ENCODE measurements around the gene SHISAL2B.
"Not testable (repeated sequence)": the region's sequence is repeated elsewhere in the genome, so short reads cannot be mapped to it uniquely, and the experiment has no call there.

SHISAL2B gene

DNA sequence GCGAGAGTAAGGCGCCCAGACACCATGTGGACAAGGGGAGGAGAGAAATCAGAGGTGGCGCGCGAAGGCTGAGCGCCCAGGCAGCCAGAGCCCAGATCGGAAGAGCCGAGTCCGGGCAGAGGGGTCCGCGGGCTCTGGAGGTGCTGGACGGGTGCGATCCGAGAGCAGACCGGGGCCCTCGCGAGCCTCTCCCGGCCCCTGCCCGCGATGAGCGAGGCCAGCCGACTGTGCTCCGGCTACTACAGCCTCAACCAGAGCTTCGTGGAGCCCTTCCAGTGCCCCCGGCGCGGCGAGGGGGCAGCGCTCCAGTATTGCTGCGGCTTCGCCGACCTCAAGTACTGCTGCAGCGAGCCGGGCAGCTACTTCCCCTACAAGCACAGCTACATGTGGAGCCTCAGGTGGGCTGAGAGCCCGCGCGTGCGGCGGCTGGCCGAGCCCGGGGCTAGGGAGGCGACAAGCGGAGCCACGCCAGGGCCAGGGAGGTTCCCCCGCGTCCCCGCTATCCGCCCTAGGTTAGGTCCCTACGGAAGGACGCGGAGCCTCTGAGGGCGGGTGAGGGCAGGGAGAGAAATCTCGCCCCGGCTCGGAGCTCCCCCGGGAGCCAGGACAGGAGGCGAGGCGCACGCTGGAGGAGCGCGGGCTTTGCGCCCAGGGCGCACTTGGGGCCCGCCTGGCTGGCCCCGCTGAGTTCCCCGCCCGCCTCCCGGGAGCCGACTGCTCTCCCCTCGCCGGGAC, at the start of gene SHISAL2B:
SHISAL2B (plus strand) TSS at position 87 of the 735 bp plus-strand sequence; CDS start at position 208, 121 bp downstream.
- Mint-ChIP-seq H3K4me3 (peak within 1 kb of the TSS; percentile 48), H3K4me1 (ENCODE audit: low read depth) (peaks cover 5% of the 10 kb centered on the region), H3K9me3 (no peaks in the 10 kb centered on the region), H3K36me3 (ENCODE audit: low read depth) (no peaks in the 10 kb centered on the region), H3K27me3 (peaks cover 45% of the 10 kb centered on the region), H3K27ac (no peak within 1 kb of the TSS)
- peak; percentile 30 for DNase-seq

DNA sequence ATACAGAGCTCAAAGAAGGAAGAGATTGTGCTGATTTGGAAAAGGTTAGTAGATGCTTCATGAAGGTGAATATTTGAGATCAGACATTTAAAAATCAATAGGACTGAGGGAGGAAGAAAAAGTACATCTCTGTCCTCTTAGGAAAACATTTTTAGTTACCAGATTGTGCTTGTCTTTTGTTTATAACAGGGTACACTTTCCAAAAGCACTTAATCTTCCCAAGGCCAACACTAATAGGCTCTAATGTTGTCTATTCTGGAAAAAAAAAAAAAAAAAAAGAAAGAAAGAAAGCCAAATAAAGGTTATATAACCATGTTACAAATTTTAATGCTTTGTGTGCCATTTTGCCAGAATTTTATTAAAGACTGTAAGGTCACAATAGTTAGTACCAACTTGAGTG, 45.5 kb upstream of the SHISAL2B start:
- H3K9me3 Mint-ChIP-seq, result no peaks in the 10 kb centered on the region
- H3K4me3 Mint-ChIP-seq, result no peak overlapping the region
- no peak for DNase-seq
- no peaks in the 10 kb centered on the region for H3K27me3 Mint-ChIP-seq
- no peaks in the 10 kb centered on the region for H3K4me1 Mint-ChIP-seq (ENCODE audit: low read depth)
- no peaks in the 10 kb centered on the region for H3K36me3 Mint-ChIP-seq (ENCODE audit: low read depth)
- no peak overlapping the region for H3K27ac Mint-ChIP-seq

GRCh38 chr5:64646169-64646568, 44.1 kb upstream of the SHISAL2B start:
- Mint-ChIP-seq H3K4me3 (no peak overlapping the region), H3K36me3 (ENCODE audit: low read depth) (no peaks in the 10 kb centered on the region), H3K4me1 (ENCODE audit: low read depth) (no peaks in the 10 kb centered on the region), H3K27ac (no peak overlapping the region), H3K27me3 (peaks cover 7% of the 10 kb centered on the region), H3K9me3 (no peaks in the 10 kb centered on the region)
- DNase-seq, result no peak

- no peak overlapping the region for H3K4me3 Mint-ChIP-seq
- no peaks in the 10 kb centered on the region for H3K36me3 Mint-ChIP-seq (ENCODE audit: low read depth)
- H3K4me1 Mint-ChIP-seq (ENCODE audit: low read depth), result no peaks in the 10 kb centered on the region
- H3K9me3 Mint-ChIP-seq, result peaks cover 2% of the 10 kb centered on the region
- no peak overlapping the region for H3K27ac Mint-ChIP-seq
- H3K27me3 Mint-ChIP-seq, result peaks cover 10% of the 10 kb centered on the region
- DNase-seq, result no peak
Measured at GRCh38 chr5:64649512-64649911, 40.8 kb upstream of the SHISAL2B start.

DNA sequence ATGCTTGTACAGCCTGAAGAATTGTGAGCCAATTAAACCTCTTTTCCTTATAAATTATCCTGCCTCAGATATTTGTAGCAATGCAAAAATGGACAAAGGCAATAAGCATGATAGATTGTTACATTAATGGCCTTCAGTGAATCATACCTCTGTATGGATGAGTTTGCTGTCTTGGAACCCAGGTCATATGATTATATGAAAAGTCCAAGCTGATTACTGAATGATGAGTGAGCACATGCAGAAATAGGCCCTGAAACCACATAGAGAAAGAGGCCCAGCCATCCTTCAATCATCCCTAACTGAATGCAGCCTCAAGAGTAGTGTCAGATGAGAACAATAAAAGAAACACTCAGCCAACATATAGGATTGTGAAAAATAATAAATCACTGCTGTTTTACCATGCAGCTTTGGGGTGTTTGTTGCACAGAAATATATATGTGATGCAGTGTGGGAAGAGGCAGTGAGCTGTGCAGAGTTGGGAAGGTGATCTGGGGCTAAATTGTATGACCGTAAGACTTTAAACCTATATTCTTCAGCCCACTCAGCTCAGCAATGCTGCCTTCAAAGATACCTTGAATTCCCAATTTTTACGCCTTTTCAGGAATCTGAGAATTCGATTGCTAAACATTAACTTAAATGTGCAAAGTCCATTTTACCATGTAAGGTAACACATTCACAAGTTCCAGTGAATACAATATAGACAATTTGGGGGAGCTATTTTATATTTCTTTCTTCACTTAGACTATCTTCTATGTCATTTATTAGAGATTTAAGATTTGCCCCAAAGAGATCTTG, 36.3 kb upstream of the SHISAL2B start:
- Mint-ChIP-seq H3K4me3 (no peak overlapping the region), H3K27me3 (peaks cover 10% of the 10 kb centered on the region), H3K9me3 (peaks cover 2% of the 10 kb centered on the region), H3K27ac (no peak overlapping the region), H3K36me3 (ENCODE audit: low read depth) (no peaks in the 10 kb centered on the region), H3K4me1 (ENCODE audit: low read depth) (no peaks in the 10 kb centered on the region)
- no peak for DNase-seq

DNA sequence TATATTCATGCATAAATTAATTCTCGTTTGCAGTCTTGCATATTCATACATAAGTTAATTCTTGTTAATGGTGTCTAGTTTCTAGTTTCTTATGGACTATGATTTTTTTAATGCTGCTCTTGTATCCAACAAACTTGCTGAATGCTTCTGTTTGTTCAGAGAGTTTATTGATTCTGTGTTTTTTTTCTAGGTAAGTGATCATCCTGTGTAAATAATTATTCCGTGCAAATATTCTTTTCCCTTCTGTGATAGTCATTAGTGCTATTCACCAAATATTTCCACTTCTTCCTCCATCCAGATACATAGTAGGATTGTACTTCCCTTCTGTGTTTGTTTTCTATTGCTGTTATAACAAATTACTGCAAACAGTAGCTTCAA, 35.8 kb upstream of the SHISAL2B start:
- Mint-ChIP-seq H3K27me3 (peaks cover 10% of the 10 kb centered on the region), H3K27ac (no peak overlapping the region)

GRCh38 chr5:64655596-64655995, 34.7 kb upstream of the SHISAL2B start:
- Mint-ChIP-seq H3K27me3 (peaks cover 6% of the 10 kb centered on the region), H3K4me3 (no peak overlapping the region), H3K27ac (no peak overlapping the region), H3K4me1 (ENCODE audit: low read depth) (no peaks in the 10 kb centered on the region), H3K36me3 (ENCODE audit: low read depth) (no peaks in the 10 kb centered on the region), H3K9me3 (peaks cover 2% of the 10 kb centered on the region)
- no peak for DNase-seq

More for the DNA sequence above, 35.8 kb upstream of the SHISAL2B start:
- Mint-ChIP-seq H3K9me3 (peaks cover 2% of the 10 kb centered on the region), H3K4me3 (no peak overlapping the region), H3K4me1 (ENCODE audit: low read depth) (no peaks in the 10 kb centered on the region), H3K36me3 (ENCODE audit: low read depth) (no peaks in the 10 kb centered on the region)
- DNase-seq, result no peak

GRCh38 chr5:64659289-64659688, 31.0 kb upstream of the SHISAL2B start:
- no peaks in the 10 kb centered on the region for H3K4me1 Mint-ChIP-seq (ENCODE audit: low read depth)
- no peaks in the 10 kb centered on the region for H3K36me3 Mint-ChIP-seq (ENCODE audit: low read depth)
- no peak overlapping the region for H3K27ac Mint-ChIP-seq
- no peak for DNase-seq
- H3K9me3 Mint-ChIP-seq, result no peaks in the 10 kb centered on the region
- H3K4me3 Mint-ChIP-seq, result no peak overlapping the region
- peaks cover 6% of the 10 kb centered on the region for H3K27me3 Mint-ChIP-seq

DNA sequence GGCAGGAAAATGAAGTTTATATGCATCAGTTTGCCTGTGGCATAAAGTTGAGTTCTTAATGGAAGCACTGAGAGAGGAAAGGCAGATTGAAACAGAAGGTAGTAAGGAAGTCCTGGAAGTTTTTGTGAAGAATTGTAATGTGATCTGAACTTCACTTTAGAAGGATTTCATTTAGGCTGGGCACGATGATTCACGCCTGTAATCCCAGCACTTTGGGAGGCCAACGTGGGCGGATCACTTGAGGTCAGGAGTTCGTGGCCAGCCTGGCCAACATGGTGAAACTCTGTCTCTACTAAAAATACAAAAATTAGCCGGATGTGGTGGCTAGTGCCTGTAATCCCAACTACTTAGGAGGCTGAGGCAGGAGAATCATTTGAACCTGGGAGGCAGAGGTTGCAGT, 27.1 kb upstream of the SHISAL2B start:
- not testable (repeated sequence) for H3K27ac Mint-ChIP-seq; DNase-seq; H3K36me3 Mint-ChIP-seq (ENCODE audit: low read depth); H3K4me1 Mint-ChIP-seq (ENCODE audit: low read depth); H3K9me3 Mint-ChIP-seq; H3K4me3 Mint-ChIP-seq
- H3K27me3 Mint-ChIP-seq, result peaks cover 14% of the 10 kb centered on the region

DNA sequence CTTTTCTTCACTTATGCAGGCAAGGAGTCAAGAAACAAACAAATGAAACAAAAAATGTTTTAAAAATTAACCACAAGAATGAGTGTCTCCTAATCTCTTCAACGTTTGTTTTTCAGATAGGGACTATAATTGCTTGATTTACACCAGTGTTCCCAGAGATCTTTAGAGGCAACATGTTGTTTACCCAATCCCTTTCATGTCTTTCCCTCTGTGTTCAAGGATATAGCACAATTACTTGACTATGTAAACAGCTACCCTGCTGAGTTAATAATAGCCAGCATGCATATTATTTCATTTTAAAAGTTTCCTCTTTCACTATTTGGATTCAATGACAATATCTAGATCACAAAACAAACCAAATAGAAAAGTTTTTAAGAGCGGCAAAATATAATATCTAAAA, 25.1 kb upstream of the SHISAL2B start:
- H3K36me3 Mint-ChIP-seq (ENCODE audit: low read depth), result no peaks in the 10 kb centered on the region

GRCh38 chr5:64666078-64666477, 24.2 kb upstream of the SHISAL2B start:
- Mint-ChIP-seq H3K9me3 (no peaks in the 10 kb centered on the region), H3K36me3 (ENCODE audit: low read depth) (no peaks in the 10 kb centered on the region), H3K4me3 (no peak overlapping the region), H3K27ac (no peak overlapping the region), H3K27me3 (peaks cover 12% of the 10 kb centered on the region), H3K4me1 (ENCODE audit: low read depth) (no peaks in the 10 kb centered on the region)
- no peak for DNase-seq

More for the DNA sequence above, 25.1 kb upstream of the SHISAL2B start:
- no peak overlapping the region for H3K27ac Mint-ChIP-seq
- peaks cover 12% of the 10 kb centered on the region for H3K27me3 Mint-ChIP-seq
- no peak for DNase-seq
- no peaks in the 10 kb centered on the region for H3K9me3 Mint-ChIP-seq
- no peaks in the 10 kb centered on the region for H3K4me1 Mint-ChIP-seq (ENCODE audit: low read depth)
- H3K4me3 Mint-ChIP-seq, result no peak overlapping the region

GRCh38 chr5:64667068-64667467, 23.2 kb upstream of the SHISAL2B start:
- peaks cover 20% of the 10 kb centered on the region for H3K27me3 Mint-ChIP-seq
- H3K9me3 Mint-ChIP-seq, result no peaks in the 10 kb centered on the region
- H3K36me3 Mint-ChIP-seq (ENCODE audit: low read depth), result no peaks in the 10 kb centered on the region
- H3K4me3 Mint-ChIP-seq, result no peak overlapping the region
- H3K27ac Mint-ChIP-seq, result no peak overlapping the region
- no peaks in the 10 kb centered on the region for H3K4me1 Mint-ChIP-seq (ENCODE audit: low read depth)
- DNase-seq, result no peak

DNA sequence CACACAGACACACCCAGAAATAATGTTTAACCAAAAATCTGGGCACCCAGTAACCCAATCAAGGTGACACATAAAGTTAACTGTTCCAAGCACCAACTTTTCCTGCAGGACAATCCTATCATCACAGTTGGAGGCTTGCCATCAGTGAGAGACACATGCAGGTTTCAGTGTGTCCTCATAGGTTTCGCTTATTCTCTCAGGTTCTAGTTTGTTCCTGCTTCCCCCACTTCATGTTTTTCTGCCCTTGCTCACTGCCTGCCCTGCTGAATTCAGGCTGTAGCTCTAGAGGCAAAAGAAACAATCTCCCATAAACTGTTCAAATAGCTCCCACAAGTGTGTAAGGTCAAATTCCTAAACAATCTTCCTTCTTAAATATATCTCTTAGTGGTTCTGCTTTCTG, 20.0 kb upstream of the SHISAL2B start:
- DNase-seq, result no peak
- Mint-ChIP-seq H3K36me3 (ENCODE audit: low read depth) (no peaks in the 10 kb centered on the region), H3K27me3 (peaks cover 13% of the 10 kb centered on the region)

GRCh38 chr5:64671678-64672077, 18.6 kb upstream of the SHISAL2B start:
- no peaks in the 10 kb centered on the region for H3K4me1 Mint-ChIP-seq (ENCODE audit: low read depth)
- no peak overlapping the region for H3K4me3 Mint-ChIP-seq
- no peaks in the 10 kb centered on the region for H3K9me3 Mint-ChIP-seq
- no peak for DNase-seq
- H3K36me3 Mint-ChIP-seq (ENCODE audit: low read depth), result no peaks in the 10 kb centered on the region
- H3K27me3 Mint-ChIP-seq, result peaks cover 12% of the 10 kb centered on the region
- H3K27ac Mint-ChIP-seq, result no peak overlapping the region

More for the DNA sequence above, 20.0 kb upstream of the SHISAL2B start:
- Mint-ChIP-seq H3K27ac (no peak overlapping the region), H3K9me3 (no peaks in the 10 kb centered on the region), H3K4me1 (ENCODE audit: low read depth) (no peaks in the 10 kb centered on the region), H3K4me3 (no peak overlapping the region)

- H3K27me3 Mint-ChIP-seq, result peaks cover 29% of the 10 kb centered on the region
- H3K4me3 Mint-ChIP-seq, result no peak overlapping the region
- DNase-seq, result no peak
- no peaks in the 10 kb centered on the region for H3K36me3 Mint-ChIP-seq (ENCODE audit: low read depth)
- H3K27ac Mint-ChIP-seq, result no peak overlapping the region
- no peaks in the 10 kb centered on the region for H3K4me1 Mint-ChIP-seq (ENCODE audit: low read depth)
- no peaks in the 10 kb centered on the region for H3K9me3 Mint-ChIP-seq
Measured at GRCh38 chr5:64678374-64678773, 11.9 kb upstream of the SHISAL2B start.

All from activated T-cell treated with anti-CD3 and anti-CD28 coated beads, Interleukin-2, amount 50 U/mL, for 24 hours (primary cell).